HFFc6 (cell line): ENCODE measurements around the gene RPL23. TPM values are rescaled to one million over a fixed set of nuclear protein-coding genes. Genes with fewer than 3 reads are reported as not detected.
"Not testable (repeated sequence)": the region's sequence is repeated elsewhere in the genome, so short reads cannot be mapped to it uniquely, and the experiment has no call there.

Experiments
- DNase-seq: peaks from one replicate; pipeline ENCODE4 v3.0.0-alpha.2; 2018
- H3K27ac Mint-ChIP-seq: 2 replicates; pipeline ENCODE4 v1.8.0; 2020; ENCODE audit warnings: mild to moderate bottlenecking, mixed read lengths
- H3K27me3 Mint-ChIP-seq: 2 replicates; pipeline ENCODE4 v1.8.0; 2021; ENCODE audit warnings: mild to moderate bottlenecking, moderate library complexity, mixed read lengths; ENCODE audit not compliant: insufficient read depth
- H3K36me3 Mint-ChIP-seq: 2 replicates; pipeline ENCODE4 v1.8.0; 2021; ENCODE audit warnings: low read depth, mixed read lengths
- H3K4me1 Mint-ChIP-seq: 2 replicates; pipeline ENCODE4 v1.8.0; 2020; ENCODE audit warnings: low read depth, mixed read lengths
- H3K4me3 Mint-ChIP-seq: 2 replicates; pipeline ENCODE4 v1.8.0; 2020; ENCODE audit warnings: mild to moderate bottlenecking, moderate library complexity, mixed read lengths
- H3K9me3 Mint-ChIP-seq: 2 replicates; pipeline ENCODE4 v1.8.0; 2020; ENCODE audit warnings: mild to moderate bottlenecking, mixed read lengths
- CTCF ChIP-seq: fragments of 200-600 bp; sonication (generic); IDR thresholded peaks from 2 replicates; pipeline ENCODE4 v1.5.0; 2021; ENCODE audit warnings: antibody characterized with exemption, mild to moderate bottlenecking
- total RNA-seq, 6 experiments: library from RNA; stranded (reverse); fragmentation: NEBNext Ultra II Directional; extraction: Animal tissue kit (Norgen Biotek cat#: 25700); gene quantifications; 2 replicates in 1 of 6; 3 replicates in 5 of 6; pipeline ENCODE4 v1.2.3, GENCODE V29; 2021

RPL23 gene
- total RNA-seq, 6 experiments from 2014 or later: 1,099 to 1,402 (median 1,310) TPM

GRCh38 chr17:38867968-38868816 lies 14.7 kb upstream of the RPL23 start:
- Mint-ChIP-seq H3K4me1 (peaks cover 54% of the 10 kb centered on the region), H3K27me3 (peaks cover 14% of the 10 kb centered on the region), H3K4me3 (peak overlapping the region; percentile 96), H3K27ac (peak overlapping the region; percentile 80), H3K9me3 (no peaks in the 10 kb centered on the region), H3K36me3 (peaks cover 20% of the 10 kb centered on the region)
- DNase-seq: peak; percentile 75
- TF ChIP-seq CTCF: no peak

- Mint-ChIP-seq H3K4me3 (peak overlapping the region; percentile 96), H3K27ac (peak overlapping the region; percentile 80), H3K27me3 (peaks cover 14% of the 10 kb centered on the region), H3K36me3 (peaks cover 18% of the 10 kb centered on the region), H3K9me3 (no peaks in the 10 kb centered on the region), H3K4me1 (peaks cover 53% of the 10 kb centered on the region)
- peak; percentile 63 for TF ChIP-seq CTCF
- DNase-seq: peak; percentile 77
Observed at GRCh38 chr17:38867179-38867967, 13.9 kb upstream of the RPL23 start.

- peaks cover 42% of the 10 kb centered on the region for H3K4me1 Mint-ChIP-seq
- H3K4me3 Mint-ChIP-seq: no peak overlapping the region; the same call in 1 of the 2 replicates
- no peaks in the 10 kb centered on the region for H3K36me3 Mint-ChIP-seq
- H3K9me3 Mint-ChIP-seq: no peaks in the 10 kb centered on the region
- no peak for DNase-seq
- peak overlapping the region; percentile 54 for H3K27ac Mint-ChIP-seq
- peak; percentile 47; the same call in 1 of the 2 replicates for TF ChIP-seq CTCF
- H3K27me3 Mint-ChIP-seq: peaks cover 14% of the 10 kb centered on the region
Observed at GRCh38 chr17:38864636-38865398, 11.3 kb upstream of the RPL23 start.

GRCh38 chr17:38861399-38861843 lies 7.9 kb upstream of the RPL23 start:
- H3K36me3 Mint-ChIP-seq: no peaks in the 10 kb centered on the region
- H3K4me1 Mint-ChIP-seq: peaks cover 25% of the 10 kb centered on the region
- no peak overlapping the region for H3K27ac Mint-ChIP-seq
- TF ChIP-seq CTCF: no peak
- no peak for DNase-seq
- no peaks in the 10 kb centered on the region for H3K9me3 Mint-ChIP-seq
- H3K4me3 Mint-ChIP-seq: no peak overlapping the region
- no peaks in the 10 kb centered on the region; the same call in 1 of the 2 replicates for H3K27me3 Mint-ChIP-seq

- peaks cover 5% of the 10 kb centered on the region; the same call in 1 of the 2 replicates for H3K9me3 Mint-ChIP-seq
- DNase-seq: no peak
- H3K27me3 Mint-ChIP-seq: peaks cover 8% of the 10 kb centered on the region
- peaks cover 26% of the 10 kb centered on the region for H3K4me1 Mint-ChIP-seq
- TF ChIP-seq CTCF: no peak
- H3K27ac Mint-ChIP-seq: no peak overlapping the region
- H3K36me3 Mint-ChIP-seq: peaks cover 17% of the 10 kb centered on the region
- no peak overlapping the region for H3K4me3 Mint-ChIP-seq
Observed at GRCh38 chr17:38857271-38857670, 3.8 kb upstream of the RPL23 start.

- not testable (repeated sequence) for H3K27me3 Mint-ChIP-seq, H3K9me3 Mint-ChIP-seq
- Mint-ChIP-seq H3K36me3 (peaks cover 38% of the 10 kb centered on the region), H3K27ac (peak overlapping the region; percentile 97), H3K4me1 (peaks cover 46% of the 10 kb centered on the region), H3K4me3 (peak overlapping the region; percentile 100)
- peak; percentile 94 for DNase-seq
Observed at GRCh38 chr17:38855101-38855714, 1.7 kb upstream of the RPL23 start.
